Smooth muscle cell (in vitro differentiated cells): ENCODE data around the gene SAMSN1. TPM values are rescaled to one million over a fixed set of nuclear protein-coding genes. Genes with fewer than 3 reads are reported as not detected.

Experiments
- DNase-seq: peaks from one replicate; lab custom pipeline; 2025; ENCODE audit not compliant: unreplicated experiment; lab: John Stamatoyannopoulos, UW
- H2AFZ ChIP-seq: fragments of 200-600 bp; sonication (generic); 2 replicates; pipeline ENCODE4 v1.6.0; 2016; ENCODE audit warnings: antibody characterized with exemption, low read depth, mild to moderate bottlenecking
- H3F3A ChIP-seq: fragments of 200-600 bp; sonication (generic); 2 replicates; pipeline ENCODE4 v1.6.0; 2017; ENCODE audit warnings: antibody characterized with exemption, low read depth
- H3K27ac ChIP-seq: fragments of 200-600 bp; sonication (generic); 2 replicates; pipeline ENCODE4 v1.5.1; 2016; ENCODE audit warnings: low read depth, mild to moderate bottlenecking
- H3K27me3 ChIP-seq: fragments of 200-600 bp; sonication (generic); 2 replicates; pipeline ENCODE4 v1.6.1; 2016; ENCODE audit warnings: low read depth, mild to moderate bottlenecking
- H3K36me3 ChIP-seq: fragments of 200-600 bp; sonication (generic); 2 replicates; pipeline ENCODE4 v1.5.1; 2016; ENCODE audit warnings: low read depth
- H3K4me1 ChIP-seq: fragments of 200-600 bp; sonication (generic); 2 replicates; pipeline ENCODE4 v1.5.1; 2016; ENCODE audit warnings: low read depth
- H3K4me2 ChIP-seq: fragments of 200-600 bp; sonication (generic); 2 replicates; pipeline ENCODE4 v1.6.0; 2016; ENCODE audit warnings: mild to moderate bottlenecking
- H3K4me3 ChIP-seq: fragments of 200-600 bp; sonication (generic); 2 replicates; pipeline ENCODE4 v1.5.1; 2016; ENCODE audit warnings: mild to moderate bottlenecking
- H3K79me2 ChIP-seq: fragments of 200-600 bp; sonication (generic); 2 replicates; pipeline ENCODE4 v1.6.0; 2016; ENCODE audit warnings: low read depth, mild to moderate bottlenecking
- H3K9ac ChIP-seq: fragments of 200-600 bp; sonication (generic); 2 replicates; pipeline ENCODE4 v1.6.0; 2016; ENCODE audit warnings: low read depth
- H3K9me3 ChIP-seq: fragments of 200-600 bp; sonication (generic); replicated peaks from 2 replicates; pipeline ENCODE4 v1.5.1; 2016; ENCODE audit warnings: low read depth
- H4K20me1 ChIP-seq: fragments of 200-600 bp; sonication (generic); 2 replicates; pipeline ENCODE4 v1.6.0; 2016; ENCODE audit warnings: low read depth
- CTCF ChIP-seq: fragments of 200-600 bp; sonication (generic); IDR thresholded peaks from 2 replicates; pipeline ENCODE4 v1.5.1; 2017; ENCODE audit warnings: borderline replicate concordance, mild to moderate bottlenecking, antibody characterized with exemption; ENCODE audit not compliant: insufficient read depth, poor library complexity, severe bottlenecking
- WGBS: methylation state at CpG from one replicate; pipeline ENCODE4 v1.1.7; 2016; ENCODE audit warnings: low lambda C conversion rate; 5-methylcytosine and 5-hydroxymethylcytosine counted together
- polyA plus RNA-seq: library from polyadenylated mRNA; unstranded; fragments of >200 nt; fragmentation: Nextera tagmentation; extraction: Ambion mirVana; gene quantifications from 2 replicates; pipeline ENCODE4 v1.2.1, GENCODE V29; 2016
- total RNA-seq: library from RNA; depleted of rRNA; stranded (reverse); fragments of >200 nt; gene quantifications from 2 replicates; pipeline ENCODE4 v1.2.3, GENCODE V29; 2014

SAMSN1 gene
- total and polyA plus RNA-seq, 2 experiments from 2014 or later = 0.13 TPM; not detected in 1

GRCh38 chr21:14530592-14530991 lies 15.5 kb downstream of the SAMSN1 start:
- H4K20me1 ChIP-seq = no peaks in the 10 kb centered on the region
- no peak overlapping the region for H3K4me3 ChIP-seq
- no peak overlapping the region for H3K9ac ChIP-seq
- H3K27me3 ChIP-seq = no peaks in the 10 kb centered on the region
- DNase-seq = no peak
- H3K4me1 ChIP-seq = no peaks in the 10 kb centered on the region
- WGBS = 97% methylated on average over 2 of the region's 2 CpGs
- no peaks in the 10 kb centered on the region for H3K9me3 ChIP-seq
- no peak overlapping the region for H3K27ac ChIP-seq
- H3K79me2 ChIP-seq = no peaks in the 10 kb centered on the region
- H3K4me2 ChIP-seq = no peak overlapping the region
- H2AFZ ChIP-seq = no peak overlapping the region
- no peak for TF ChIP-seq CTCF
- no peaks in the 10 kb centered on the region for H3K36me3 ChIP-seq
- H3F3A ChIP-seq = no peaks in the 10 kb centered on the region

- Histone ChIP-seq H3K4me1 (no peaks in the 10 kb centered on the region), H3K4me3 (no peak overlapping the region), H3K27ac (no peak overlapping the region), H3K4me2 (no peak overlapping the region), H3K36me3 (no peaks in the 10 kb centered on the region), H2AFZ (no peak overlapping the region), H3K27me3 (no peaks in the 10 kb centered on the region), H3K9me3 (no peaks in the 10 kb centered on the region), H3K9ac (no peak overlapping the region), H3K79me2 (no peaks in the 10 kb centered on the region), H4K20me1 (no peaks in the 10 kb centered on the region), H3F3A (no peaks in the 10 kb centered on the region)
- DNase-seq = no peak
- no peak for TF ChIP-seq CTCF
- WGBS = 94% methylated on average over 4 of the region's 4 CpGs
These were observed 17.3 kb downstream of the SAMSN1 start for GRCh38 chr21:14528815-14529214.

GRCh38 chr21:14527696-14528652 lies 18.1 kb downstream of the SAMSN1 start:
- no peak for TF ChIP-seq CTCF
- no peak overlapping the region for H3K4me3 ChIP-seq
- no peaks in the 10 kb centered on the region for H3K9me3 ChIP-seq
- 92% methylated on average over 2 of the region's 2 CpGs for WGBS
- H3K27ac ChIP-seq = no peak overlapping the region
- no peaks in the 10 kb centered on the region for H3K36me3 ChIP-seq
- H4K20me1 ChIP-seq = no peaks in the 10 kb centered on the region
- no peaks in the 10 kb centered on the region for H3K4me1 ChIP-seq
- no peaks in the 10 kb centered on the region for H3F3A ChIP-seq
- no peak overlapping the region for H3K9ac ChIP-seq
- no peaks in the 10 kb centered on the region for H3K79me2 ChIP-seq
- H3K27me3 ChIP-seq = no peaks in the 10 kb centered on the region
- no peak overlapping the region for H3K4me2 ChIP-seq
- DNase-seq = no peak
- H2AFZ ChIP-seq = peak overlapping the region; percentile 82
